Gastrocnemius medialis (tissue), 4 donors: Measurements from ENCODE around the gene SOHLH1.

Source experiments
- POLR2A ChIP-seq, 2 donors: fragments of 450-650 bp; IDR thresholded peaks; one replicate each; pipeline ENCODE4 v1.6.1; 2017; ENCODE audit warnings: antibody characterized with exemption in 2 of 2, mild to moderate bottlenecking in 2 of 2, moderate library complexity in 2 of 2
- TF ChIP-seq, protein P1 (sequence below), 5 experiments: fragments of 450-650 bp in 3 of 5; fragments of 200-600 bp in 2 of 5; sonication (generic) in 2 of 5; IDR thresholded peaks in 4 of 5; conservative IDR thresholded peaks in 1 of 5; 1 replicate in 4 of 5; 2 replicates in 1 of 5; pipeline ENCODE4 v1.5.1; 2016 to 2019; ENCODE audit warnings: antibody characterized with exemption in 5 of 5, mild to moderate bottlenecking in 3 of 5, moderate library complexity in 3 of 5

DNA sequence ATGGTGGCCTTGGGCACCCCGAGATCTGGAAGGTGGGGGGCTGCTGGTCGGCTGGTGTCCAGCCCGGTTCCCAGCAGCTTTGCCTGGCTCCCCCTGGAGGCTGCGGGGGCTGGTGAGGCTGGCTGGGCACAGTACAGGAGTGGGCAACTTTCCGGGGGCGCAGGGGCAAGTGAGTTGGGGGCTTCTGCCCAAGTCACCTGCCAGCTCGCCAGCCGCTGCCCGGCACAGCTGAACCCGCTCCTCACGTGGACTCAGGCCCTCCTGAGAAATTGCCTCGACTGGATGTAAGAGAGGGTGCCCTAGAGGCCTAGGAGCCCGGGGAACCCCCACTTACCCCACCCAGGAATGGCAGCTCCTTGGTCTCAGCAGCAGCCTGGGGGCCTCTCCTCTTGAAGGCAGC is 18.1 kb upstream of the SOHLH1 start:
- TF ChIP-seq, protein P1, sequence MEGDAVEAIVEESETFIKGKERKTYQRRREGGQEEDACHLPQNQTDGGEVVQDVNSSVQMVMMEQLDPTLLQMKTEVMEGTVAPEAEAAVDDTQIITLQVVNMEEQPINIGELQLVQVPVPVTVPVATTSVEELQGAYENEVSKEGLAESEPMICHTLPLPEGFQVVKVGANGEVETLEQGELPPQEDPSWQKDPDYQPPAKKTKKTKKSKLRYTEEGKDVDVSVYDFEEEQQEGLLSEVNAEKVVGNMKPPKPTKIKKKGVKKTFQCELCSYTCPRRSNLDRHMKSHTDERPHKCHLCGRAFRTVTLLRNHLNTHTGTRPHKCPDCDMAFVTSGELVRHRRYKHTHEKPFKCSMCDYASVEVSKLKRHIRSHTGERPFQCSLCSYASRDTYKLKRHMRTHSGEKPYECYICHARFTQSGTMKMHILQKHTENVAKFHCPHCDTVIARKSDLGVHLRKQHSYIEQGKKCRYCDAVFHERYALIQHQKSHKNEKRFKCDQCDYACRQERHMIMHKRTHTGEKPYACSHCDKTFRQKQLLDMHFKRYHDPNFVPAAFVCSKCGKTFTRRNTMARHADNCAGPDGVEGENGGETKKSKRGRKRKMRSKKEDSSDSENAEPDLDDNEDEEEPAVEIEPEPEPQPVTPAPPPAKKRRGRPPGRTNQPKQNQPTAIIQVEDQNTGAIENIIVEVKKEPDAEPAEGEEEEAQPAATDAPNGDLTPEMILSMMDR (IDR thresholded peaks at IDR 0.05 in 4 of 5, conservative IDR thresholded peaks at IDR 0.05 in 1 of 5): no peak
- TF ChIP-seq POLR2A (IDR thresholded peaks at IDR 0.05): no peak
